ENCODE results near the gene GFAP.

GFAP gene

GRCh38 chr17:44916781-44917241 lies 1.5 kb upstream of the GFAP start:
- DNase-seq (ENCODE audit: low spot score) = no peak
- Histone ChIP-seq H3K18ac (ENCODE audit: low read length) (peak overlapping the region; percentile 60), H3K4me2 (ENCODE audit: insufficient read depth, low read length, poor library complexity, severe bottlenecking) (no peak overlapping the region), H2AK5ac (ENCODE audit: low read depth, low read length) (peak overlapping the region; percentile 86), H2BK120ac (ENCODE audit: low read depth, low read length) (peak overlapping the region; percentile 29), H2BK15ac (ENCODE audit: low read length) (peak overlapping the region; percentile 72), H3K4ac (ENCODE audit: low read length) (no peak overlapping the region), H3K27ac (replicated peaks; ENCODE audit: low read length) (no peak overlapping the region), H2BK12ac (ENCODE audit: low read length) (no peak overlapping the region), H3K14ac (ENCODE audit: low read length) (no peak overlapping the region), H4K91ac (ENCODE audit: low read depth, low read length, poor library complexity) (no peak overlapping the region), H3K79me1 (ENCODE audit: low read depth, low read length) (no peaks in the 10 kb centered on the region), H3K23ac (ENCODE audit: low read depth, low read length, poor library complexity) (no peak overlapping the region), H3K27me3 (ENCODE audit: control insufficient read depth in 3 of 3, insufficient read depth in 3 of 3, low read depth in 1 of 3, low read length in 3 of 3) (peaks cover 0 to 26% (median 17%) of the 10 kb centered on the region in 3 experiments), H4K8ac (ENCODE audit: low read depth, low read length) (no peak overlapping the region), H3K9me3 (replicated peaks in 1 of 2; ENCODE audit: control insufficient read depth in 2 of 2, insufficient read depth in 1 of 2, low read depth in 1 of 2, low read length in 2 of 2) (no peaks in the 10 kb centered on the region), H3K4me3 (ENCODE audit: low read length in 2 of 2) (no peak overlapping the region), H3K9ac (ENCODE audit: low read depth, low read length, poor library complexity) (no peak overlapping the region), H2AFZ (ENCODE audit: low read length) (peak overlapping the region; percentile 77), H3K36me3 (replicated peaks in 1 of 2; ENCODE audit: control insufficient read depth in 2 of 2, insufficient read depth in 2 of 2, low read length in 2 of 2) (no peaks in the 10 kb centered on the region), H3K4me1 (ENCODE audit: control insufficient read depth in 2 of 2, insufficient read depth in 1 of 2, low read depth in 1 of 2, low read length in 2 of 2) (peaks cover 14 to 22% of the 10 kb centered on the region in 2 donors), H2BK5ac (ENCODE audit: low read length) (no peak overlapping the region)
- no CpG with 5 or more reads among the region's 10 CpGs for WGBS, 2 donors (ENCODE audit: extremely low coverage in 2 of 2, insufficient read length in 2 of 2, insufficient replicate concordance in 1 of 2)

- H3K9me3 ChIP-seq (replicated peaks in 1 of 2; ENCODE audit: control insufficient read depth in 2 of 2, insufficient read depth in 1 of 2, low read depth in 1 of 2, low read length in 2 of 2) = no peaks in the 10 kb centered on the region
- H3K4ac ChIP-seq (ENCODE audit: low read length) = no peak overlapping the region
- H3K4me1 ChIP-seq (ENCODE audit: control insufficient read depth in 2 of 2, insufficient read depth in 1 of 2, low read depth in 1 of 2, low read length in 2 of 2) = peaks cover 14 to 21% of the 10 kb centered on the region in 2 donors
- peak overlapping the region; percentile 60 for H3K18ac ChIP-seq (ENCODE audit: low read length)
- no CpG with 5 or more reads among the region's 11 CpGs for WGBS, 2 donors (ENCODE audit: extremely low coverage in 2 of 2, insufficient read length in 2 of 2, insufficient replicate concordance in 1 of 2)
- no peaks in the 10 kb centered on the region for H3K79me1 ChIP-seq (ENCODE audit: low read depth, low read length)
- no peak overlapping the region for H4K8ac ChIP-seq (ENCODE audit: low read depth, low read length)
- no peak overlapping the region for H3K23ac ChIP-seq (ENCODE audit: low read depth, low read length, poor library complexity)
- H2BK12ac ChIP-seq (ENCODE audit: low read length) = peak overlapping the region; percentile 87
- H2BK120ac ChIP-seq (ENCODE audit: low read depth, low read length) = peak overlapping the region; percentile 29
- H2BK5ac ChIP-seq (ENCODE audit: low read length) = peak overlapping the region; percentile 67
- no peak overlapping the region for H3K4me2 ChIP-seq (ENCODE audit: insufficient read depth, low read length, poor library complexity, severe bottlenecking)
- DNase-seq (ENCODE audit: low spot score) = peak; percentile 51
- H3K27ac ChIP-seq (replicated peaks; ENCODE audit: low read length) = peak overlapping the region; percentile 29
- H3K9ac ChIP-seq (ENCODE audit: low read depth, low read length, poor library complexity) = no peak overlapping the region
- no peak overlapping the region for H3K4me3 ChIP-seq (ENCODE audit: low read length in 2 of 2)
- H2AFZ ChIP-seq (ENCODE audit: low read length) = peak overlapping the region; percentile 77
- no peak overlapping the region for H3K14ac ChIP-seq (ENCODE audit: low read length)
- peaks cover 0 to 32% (median 22%) of the 10 kb centered on the region in 3 experiments for H3K27me3 ChIP-seq (ENCODE audit: control insufficient read depth in 3 of 3, insufficient read depth in 3 of 3, low read depth in 1 of 3, low read length in 3 of 3)
- H3K36me3 ChIP-seq (replicated peaks in 1 of 2; ENCODE audit: control insufficient read depth in 2 of 2, insufficient read depth in 2 of 2, low read length in 2 of 2) = no peaks in the 10 kb centered on the region
- H2AK5ac ChIP-seq (ENCODE audit: low read depth, low read length) = peak overlapping the region; percentile 89
- H2BK15ac ChIP-seq (ENCODE audit: low read length) = peak overlapping the region; percentile 72
- H4K91ac ChIP-seq (ENCODE audit: low read depth, low read length, poor library complexity) = no peak overlapping the region
Observed at GRCh38 chr17:44915862-44916780, 821 bp upstream of the GFAP start.

- peaks cover 13 to 20% of the 10 kb centered on the region in 2 donors for H3K4me1 ChIP-seq (ENCODE audit: control insufficient read depth in 2 of 2, insufficient read depth in 1 of 2, low read depth in 1 of 2, low read length in 2 of 2)
- no peak overlapping the region for H3K27ac ChIP-seq (replicated peaks; ENCODE audit: low read length)
- H3K36me3 ChIP-seq (replicated peaks in 1 of 2; ENCODE audit: control insufficient read depth in 2 of 2, insufficient read depth in 2 of 2, low read length in 2 of 2) = no peaks in the 10 kb centered on the region
- H3K14ac ChIP-seq (ENCODE audit: low read length) = no peak overlapping the region
- no peak overlapping the region for H3K4me2 ChIP-seq (ENCODE audit: insufficient read depth, low read length, poor library complexity, severe bottlenecking)
- peak overlapping the region; percentile 14 for H2BK15ac ChIP-seq (ENCODE audit: low read length)
- peak overlapping the region; percentile 8 for H3K23ac ChIP-seq (ENCODE audit: low read depth, low read length, poor library complexity)
- peak overlapping the region; percentile 91 for H2AK5ac ChIP-seq (ENCODE audit: low read depth, low read length)
- no peaks in the 10 kb centered on the region for H3K9me3 ChIP-seq (replicated peaks in 1 of 2; ENCODE audit: control insufficient read depth in 2 of 2, insufficient read depth in 1 of 2, low read depth in 1 of 2, low read length in 2 of 2)
- H2BK12ac ChIP-seq (ENCODE audit: low read length) = no peak overlapping the region
- no peaks in the 10 kb centered on the region for H3K79me1 ChIP-seq (ENCODE audit: low read depth, low read length)
- no peak overlapping the region for H4K91ac ChIP-seq (ENCODE audit: low read depth, low read length, poor library complexity)
- no peak overlapping the region for H3K4ac ChIP-seq (ENCODE audit: low read length)
- DNase-seq (ENCODE audit: low spot score) = no peak
- H2AFZ ChIP-seq (ENCODE audit: low read length) = no peak overlapping the region
- H2BK120ac ChIP-seq (ENCODE audit: low read depth, low read length) = peak overlapping the region; percentile 73
- peak overlapping the region; percentile 40 for H3K18ac ChIP-seq (ENCODE audit: low read length)
- H3K4me3 ChIP-seq (ENCODE audit: low read length in 2 of 2) = no peak overlapping the region
- H3K27me3 ChIP-seq (ENCODE audit: control insufficient read depth in 3 of 3, insufficient read depth in 3 of 3, low read depth in 1 of 3, low read length in 3 of 3) = peaks cover 0 to 32% (median 22%) of the 10 kb centered on the region in 3 experiments
- no peak overlapping the region for H2BK5ac ChIP-seq (ENCODE audit: low read length)
- no peak overlapping the region for H3K9ac ChIP-seq (ENCODE audit: low read depth, low read length, poor library complexity)
- WGBS, 2 donors (ENCODE audit: extremely low coverage in 2 of 2, insufficient read length in 2 of 2, insufficient replicate concordance in 1 of 2) = no CpG with 5 or more reads among the region's 19 CpGs
- H4K8ac ChIP-seq (ENCODE audit: low read depth, low read length) = no peak overlapping the region
Observed at GRCh38 chr17:44914698-44915271, 515 bp downstream of the GFAP start.

- Histone ChIP-seq H2BK5ac (ENCODE audit: low read length) (no peak overlapping the region), H3K27me3 (ENCODE audit: control insufficient read depth in 3 of 3, insufficient read depth in 3 of 3, low read depth in 1 of 3, low read length in 3 of 3) (peaks cover 0 to 32% (median 22%) of the 10 kb centered on the region in 3 experiments), H3K14ac (ENCODE audit: low read length) (no peak overlapping the region), H3K18ac (ENCODE audit: low read length) (no peak overlapping the region), H4K8ac (ENCODE audit: low read depth, low read length) (no peak overlapping the region), H3K4me2 (ENCODE audit: insufficient read depth, low read length, poor library complexity, severe bottlenecking) (no peak overlapping the region), H3K4ac (ENCODE audit: low read length) (no peak overlapping the region), H2BK12ac (ENCODE audit: low read length) (no peak overlapping the region), H3K4me3 (ENCODE audit: low read length in 2 of 2) (no peak overlapping the region), H3K23ac (ENCODE audit: low read depth, low read length, poor library complexity) (no peak overlapping the region), H2BK15ac (ENCODE audit: low read length) (peak overlapping the region; percentile 13), H2BK120ac (ENCODE audit: low read depth, low read length) (no peak overlapping the region), H4K91ac (ENCODE audit: low read depth, low read length, poor library complexity) (no peak overlapping the region), H3K27ac (replicated peaks; ENCODE audit: low read length) (no peak overlapping the region), H3K9me3 (replicated peaks in 1 of 2; ENCODE audit: control insufficient read depth in 2 of 2, insufficient read depth in 1 of 2, low read depth in 1 of 2, low read length in 2 of 2) (no peaks in the 10 kb centered on the region), H3K36me3 (replicated peaks in 1 of 2; ENCODE audit: control insufficient read depth in 2 of 2, insufficient read depth in 2 of 2, low read length in 2 of 2) (no peaks in the 10 kb centered on the region), H2AK5ac (ENCODE audit: low read depth, low read length) (peak overlapping the region; percentile 91), H2AFZ (ENCODE audit: low read length) (no peak overlapping the region), H3K79me1 (ENCODE audit: low read depth, low read length) (no peaks in the 10 kb centered on the region), H3K4me1 (ENCODE audit: control insufficient read depth in 2 of 2, insufficient read depth in 1 of 2, low read depth in 1 of 2, low read length in 2 of 2) (peaks cover 13 to 23% of the 10 kb centered on the region in 2 donors), H3K9ac (ENCODE audit: low read depth, low read length, poor library complexity) (no peak overlapping the region)
- DNase-seq (ENCODE audit: low spot score) = no peak
- WGBS, 2 donors (ENCODE audit: extremely low coverage in 2 of 2, insufficient read length in 2 of 2, insufficient replicate concordance in 1 of 2) = no CpG with 5 or more reads among the region's 4 CpGs
Observed at GRCh38 chr17:44914148-44914547, 1.2 kb downstream of the GFAP start.
